GM12878 (cell line): ENCODE data around the gene DHRS1. TPM values are rescaled to one million over a fixed set of nuclear protein-coding genes. Genes with fewer than 3 reads are reported as not detected.

Source experiments
- BMI1 ChIP-seq: fragments of 450-650 bp; IDR thresholded peaks from 2 replicates; pipeline ENCODE4 v1.6.1; 2016; ENCODE audit warnings: mild to moderate bottlenecking, moderate library complexity, borderline replicate concordance
- CBFB ChIP-seq: IDR thresholded peaks from 2 replicates; pipeline ENCODE4 v1.6.1; 2016; ENCODE audit warnings: antibody characterized with exemption, low read depth
- CHD4 ChIP-seq: fragments of 200-600 bp; sonication (generic); IDR thresholded peaks from 2 replicates; pipeline ENCODE4 v1.6.1; 2016; ENCODE audit warnings: mild to moderate bottlenecking
- CREB1 ChIP-seq: IDR thresholded peaks from 2 replicates; pipeline ENCODE4 v1.6.1; 2012; ENCODE audit warnings: low read depth, mild to moderate bottlenecking, inconsistent platforms
- CREM ChIP-seq: IDR thresholded peaks from 2 replicates; pipeline ENCODE4 v1.6.1; 2014; ENCODE audit warnings: antibody characterized with exemption, low read depth
- HDGF ChIP-seq: fragments of 450-650 bp; IDR thresholded peaks from 2 replicates; pipeline ENCODE4 v1.6.1; 2016; ENCODE audit warnings: antibody characterized with exemption
- HSF1 ChIP-seq: fragments of 150-350 bp; IDR thresholded peaks from 2 replicates; pipeline ENCODE4 v1.6.1; 2014; ENCODE audit warnings: mild to moderate bottlenecking, low read depth, low read length
- MLLT1 ChIP-seq: fragments of 450-650 bp; IDR thresholded peaks from 2 replicates; pipeline ENCODE4 v1.6.1; 2016; ENCODE audit warnings: mild to moderate bottlenecking
- MXI1 ChIP-seq: fragments of 150-350 bp; IDR thresholded peaks from 2 replicates; pipeline ENCODE4 v1.6.1; 2011; ENCODE audit warnings: low read depth, mild to moderate bottlenecking, inconsistent platforms, low read length, improper control_type of control experiment
- NBN ChIP-seq: fragments of 450-650 bp; IDR thresholded peaks from 2 replicates; pipeline ENCODE4 v1.6.1; 2016
- PAX8 ChIP-seq: fragments of 450-650 bp; IDR thresholded peaks from 2 replicates; pipeline ENCODE4 v1.6.1; 2017; ENCODE audit warnings: mild to moderate bottlenecking, moderate library complexity
- RUNX3 ChIP-seq: IDR thresholded peaks from 2 replicates; pipeline ENCODE4 v1.6.1; 2012; ENCODE audit warnings: low read length, inconsistent platforms
- SMAD5 ChIP-seq: IDR thresholded peaks from 2 replicates; pipeline ENCODE4 v1.6.1; 2016; ENCODE audit warnings: antibody characterized with exemption, low read depth
- SMC3 ChIP-seq: IDR thresholded peaks from 2 replicates; pipeline ENCODE4 v1.6.1; 2011; ENCODE audit warnings: low read length, improper control_type of control experiment, borderline replicate concordance
- STAT3 ChIP-seq: IDR thresholded peaks from 2 replicates; pipeline ENCODE4 v1.6.1; 2011; ENCODE audit warnings: low read depth, low read length, improper control_type of control experiment
- ZNF384 ChIP-seq: IDR thresholded peaks from 2 replicates; pipeline ENCODE4 v1.6.1; 2012; ENCODE audit warnings: low read depth, mild to moderate bottlenecking, low read length, improper control_type of control experiment, borderline replicate concordance
- polyA plus RNA-seq, 11 experiments: library from polyadenylated mRNA; depleted of rRNA in 4 of 11; unstranded in 6 of 11; stranded (reverse) in 5 of 11; fragments of >200 nt; fragmentation: Nextera tagmentation in 4 of 11; fragmentation: Illumina TruSeq in 1 of 11; extraction: Ambion mirVana in 4 of 11; extraction: Trizol in 1 of 11; gene quantifications; 1 replicate in 1 of 11; 2 replicates in 10 of 11; pipeline versions ENCODE4 v1.2.1 to v1.2.3, GENCODE V29; 2011 to 2016; ENCODE audit warnings: inconsistent platforms in 2 of 11, missing spikeins in 2 of 11, low read depth in 1 of 11
- total RNA-seq, 4 experiments: library from RNA; depleted of rRNA in 3 of 4; stranded (reverse); fragments of >200 nt in 3 of 4; fragmentation: Illumina TruSeq in 1 of 4; extraction: Trizol in 1 of 4; gene quantifications; 2 replicates each; pipeline versions ENCODE4 v1.2.1 to v1.2.3, GENCODE V29; 2013 to 2021

DHRS1 gene
- total and polyA plus RNA-seq, 10 of the 15 experiments (the other 5 are each of a cell fraction or from before 2014, with no cell fraction given) = 12.1 to 45.0 (median 25.7) TPM

- no peak for TF ChIP-seq PAX8
- TF ChIP-seq ZNF384 = peak; percentile 95
- no peak for TF ChIP-seq CHD4
- TF ChIP-seq MXI1 = 0 out of 2 replicates have a peak, but pooled peaks have one; percentile 26
- TF ChIP-seq RUNX3 = peak; percentile 94
- peak; percentile 55; the same call in 1 of the 2 replicates for TF ChIP-seq CBFB
- TF ChIP-seq MLLT1 = peak; percentile 79; the same call in 1 of the 2 replicates
- TF ChIP-seq STAT3 = no peak
- TF ChIP-seq CREB1 = peak; percentile 59
- no peak for TF ChIP-seq SMAD5
- TF ChIP-seq BMI1 = no peak
- TF ChIP-seq HDGF = no peak
- TF ChIP-seq SMC3 = peak; percentile 51; the same call in 1 of the 2 replicates
- TF ChIP-seq HSF1 = no peak
- TF ChIP-seq CREM = peak; percentile 63
- peak; percentile 82; the same call in 1 of the 2 replicates for TF ChIP-seq NBN
Measured at GRCh38 chr14:24332268-24332993, 32.9 kb upstream of the DHRS1 start (continued).
